ENCODE data around the gene MINAR1.

Gene MINAR1

DNA sequence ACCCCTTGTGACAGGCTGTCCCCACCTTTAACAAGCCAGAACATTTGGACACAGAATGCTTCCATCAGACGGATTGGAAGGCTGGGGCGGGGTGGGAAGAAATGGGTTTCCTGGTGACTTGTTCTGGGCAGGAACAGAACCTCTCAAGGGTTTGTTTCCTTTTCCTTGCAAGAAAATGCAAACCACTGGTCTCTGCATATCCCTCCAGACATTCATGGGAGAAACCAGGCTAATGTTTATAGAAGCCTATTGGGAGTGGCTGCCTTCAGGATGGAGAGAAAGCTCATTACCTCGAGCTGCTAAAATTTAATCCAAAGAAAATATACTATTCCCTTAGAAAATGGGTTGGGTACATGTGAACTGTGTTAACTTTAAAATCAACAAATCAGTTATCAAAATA is 21.9 kb downstream of the MINAR1 start:
- no peak for TF ChIP-seq RAD21 (IDR thresholded peaks at IDR 0.05; ENCODE audit: low read depth)
- no peak for TF ChIP-seq CEBPB (IDR thresholded peaks at IDR 0.05)
- no peak for TF ChIP-seq ZBTB7A (IDR thresholded peaks at IDR 0.05; ENCODE audit: low read depth)
- TF ChIP-seq, protein P1, sequence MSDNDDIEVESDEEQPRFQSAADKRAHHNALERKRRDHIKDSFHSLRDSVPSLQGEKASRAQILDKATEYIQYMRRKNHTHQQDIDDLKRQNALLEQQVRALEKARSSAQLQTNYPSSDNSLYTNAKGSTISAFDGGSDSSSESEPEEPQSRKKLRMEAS (IDR thresholded peaks at IDR 0.05) = no peak
- TF ChIP-seq TCF12 (IDR thresholded peaks at IDR 0.05; ENCODE audit: low read depth) = no peak
- TF ChIP-seq, protein P2, sequence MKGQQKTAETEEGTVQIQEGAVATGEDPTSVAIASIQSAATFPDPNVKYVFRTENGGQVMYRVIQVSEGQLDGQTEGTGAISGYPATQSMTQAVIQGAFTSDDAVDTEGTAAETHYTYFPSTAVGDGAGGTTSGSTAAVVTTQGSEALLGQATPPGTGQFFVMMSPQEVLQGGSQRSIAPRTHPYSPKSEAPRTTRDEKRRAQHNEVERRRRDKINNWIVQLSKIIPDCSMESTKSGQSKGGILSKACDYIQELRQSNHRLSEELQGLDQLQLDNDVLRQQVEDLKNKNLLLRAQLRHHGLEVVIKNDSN (IDR thresholded peaks at IDR 0.05) = no peak
- no peak for TF ChIP-seq FOXM1 (IDR thresholded peaks at IDR 0.05; ENCODE audit: borderline replicate concordance, low read depth)
- TF ChIP-seq TAF1 (IDR thresholded peaks at IDR 0.05; ENCODE audit: low read depth) = no peak

DNA sequence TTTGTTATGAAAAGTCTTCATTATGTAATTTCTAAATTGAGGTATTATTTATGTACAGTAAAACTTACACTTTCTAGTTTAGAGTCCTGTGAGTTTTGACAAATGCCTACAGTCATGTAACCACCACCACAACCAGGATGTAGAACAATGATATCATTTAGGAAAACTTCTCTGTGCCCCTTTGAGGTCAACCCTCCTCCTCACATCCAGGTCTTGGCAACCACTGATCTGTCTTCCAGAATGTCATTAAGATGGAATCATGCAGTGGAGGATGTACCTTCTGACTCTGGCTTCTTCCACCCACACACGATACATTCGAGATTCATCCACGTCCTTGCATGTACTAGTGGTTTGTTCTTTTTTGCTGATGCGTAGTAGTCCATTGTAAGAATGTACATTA is 23.2 kb downstream of the MINAR1 start:
- TF ChIP-seq YY1 (IDR thresholded peaks at IDR 0.05; ENCODE audit: low read depth) (no peak), NFIC (IDR thresholded peaks at IDR 0.05) (no peak), CREB1 (IDR thresholded peaks at IDR 0.05; ENCODE audit: low read depth) (no peak), FOXM1 (IDR thresholded peaks at IDR 0.05; ENCODE audit: borderline replicate concordance, low read depth) (no peak), EP300 (IDR thresholded peaks at IDR 0.05; ENCODE audit: borderline replicate concordance) (no peak), TCF12 (IDR thresholded peaks at IDR 0.05; ENCODE audit: low read depth) (no peak), CEBPB (IDR thresholded peaks at IDR 0.05) (no peak), ZBTB7A (IDR thresholded peaks at IDR 0.05; ENCODE audit: low read depth) (no peak), TAF1 (IDR thresholded peaks at IDR 0.05; ENCODE audit: low read depth) (no peak), TEAD4 (IDR thresholded peaks at IDR 0.05) (no peak), RAD21 (IDR thresholded peaks at IDR 0.05; ENCODE audit: low read depth) (no peak), EGR1 (IDR thresholded peaks at IDR 0.05) (no peak)
- TF ChIP-seq, protein P3, sequence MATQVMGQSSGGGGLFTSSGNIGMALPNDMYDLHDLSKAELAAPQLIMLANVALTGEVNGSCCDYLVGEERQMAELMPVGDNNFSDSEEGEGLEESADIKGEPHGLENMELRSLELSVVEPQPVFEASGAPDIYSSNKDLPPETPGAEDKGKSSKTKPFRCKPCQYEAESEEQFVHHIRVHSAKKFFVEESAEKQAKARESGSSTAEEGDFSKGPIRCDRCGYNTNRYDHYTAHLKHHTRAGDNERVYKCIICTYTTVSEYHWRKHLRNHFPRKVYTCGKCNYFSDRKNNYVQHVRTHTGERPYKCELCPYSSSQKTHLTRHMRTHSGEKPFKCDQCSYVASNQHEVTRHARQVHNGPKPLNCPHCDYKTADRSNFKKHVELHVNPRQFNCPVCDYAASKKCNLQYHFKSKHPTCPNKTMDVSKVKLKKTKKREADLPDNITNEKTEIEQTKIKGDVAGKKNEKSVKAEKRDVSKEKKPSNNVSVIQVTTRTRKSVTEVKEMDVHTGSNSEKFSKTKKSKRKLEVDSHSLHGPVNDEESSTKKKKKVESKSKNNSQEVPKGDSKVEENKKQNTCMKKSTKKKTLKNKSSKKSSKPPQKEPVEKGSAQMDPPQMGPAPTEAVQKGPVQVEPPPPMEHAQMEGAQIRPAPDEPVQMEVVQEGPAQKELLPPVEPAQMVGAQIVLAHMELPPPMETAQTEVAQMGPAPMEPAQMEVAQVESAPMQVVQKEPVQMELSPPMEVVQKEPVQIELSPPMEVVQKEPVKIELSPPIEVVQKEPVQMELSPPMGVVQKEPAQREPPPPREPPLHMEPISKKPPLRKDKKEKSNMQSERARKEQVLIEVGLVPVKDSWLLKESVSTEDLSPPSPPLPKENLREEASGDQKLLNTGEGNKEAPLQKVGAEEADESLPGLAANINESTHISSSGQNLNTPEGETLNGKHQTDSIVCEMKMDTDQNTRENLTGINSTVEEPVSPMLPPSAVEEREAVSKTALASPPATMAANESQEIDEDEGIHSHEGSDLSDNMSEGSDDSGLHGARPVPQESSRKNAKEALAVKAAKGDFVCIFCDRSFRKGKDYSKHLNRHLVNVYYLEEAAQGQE (IDR thresholded peaks at IDR 0.05; ENCODE audit: low read depth) = no peak
- TF ChIP-seq, protein P2 (IDR thresholded peaks at IDR 0.05) = no peak
- TF ChIP-seq, protein P1 (IDR thresholded peaks at IDR 0.05) = no peak

DNA sequence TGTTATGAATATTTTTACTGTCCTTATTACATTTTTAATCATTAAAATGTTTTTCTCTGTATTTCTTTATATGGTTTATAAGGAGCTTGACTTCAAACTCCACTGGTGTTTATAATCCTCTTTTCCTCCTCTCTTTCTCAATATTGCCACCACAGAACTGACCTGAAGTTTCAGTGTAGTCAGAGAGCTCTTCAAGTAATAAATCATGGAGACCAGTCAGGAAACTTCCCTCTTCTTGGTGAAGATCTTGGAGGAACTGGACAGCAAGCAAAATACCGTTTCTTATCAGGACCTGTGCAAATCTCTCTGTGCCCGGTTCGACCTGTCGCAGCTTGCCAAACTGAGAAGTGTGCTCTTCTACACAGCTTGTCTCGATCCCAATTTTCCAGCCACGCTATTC is 23.8 kb downstream of the MINAR1 start:
- TF ChIP-seq NFIC (IDR thresholded peaks at IDR 0.05) (no peak), ZBTB7A (IDR thresholded peaks at IDR 0.05; ENCODE audit: low read depth) (no peak), FOXM1 (IDR thresholded peaks at IDR 0.05; ENCODE audit: borderline replicate concordance, low read depth) (no peak), CREB1 (IDR thresholded peaks at IDR 0.05; ENCODE audit: low read depth) (no peak), CEBPB (IDR thresholded peaks at IDR 0.05) (no peak), YY1 (IDR thresholded peaks at IDR 0.05; ENCODE audit: low read depth) (no peak), RAD21 (IDR thresholded peaks at IDR 0.05; ENCODE audit: low read depth) (no peak), TCF12 (IDR thresholded peaks at IDR 0.05; ENCODE audit: low read depth) (no peak), EP300 (IDR thresholded peaks at IDR 0.05; ENCODE audit: borderline replicate concordance) (no peak), TAF1 (IDR thresholded peaks at IDR 0.05; ENCODE audit: low read depth) (no peak), TEAD4 (IDR thresholded peaks at IDR 0.05) (no peak), EGR1 (IDR thresholded peaks at IDR 0.05) (no peak)
- TF ChIP-seq, protein P3 (IDR thresholded peaks at IDR 0.05; ENCODE audit: low read depth) = no peak
- TF ChIP-seq, protein P1 (IDR thresholded peaks at IDR 0.05) = no peak

DNA sequence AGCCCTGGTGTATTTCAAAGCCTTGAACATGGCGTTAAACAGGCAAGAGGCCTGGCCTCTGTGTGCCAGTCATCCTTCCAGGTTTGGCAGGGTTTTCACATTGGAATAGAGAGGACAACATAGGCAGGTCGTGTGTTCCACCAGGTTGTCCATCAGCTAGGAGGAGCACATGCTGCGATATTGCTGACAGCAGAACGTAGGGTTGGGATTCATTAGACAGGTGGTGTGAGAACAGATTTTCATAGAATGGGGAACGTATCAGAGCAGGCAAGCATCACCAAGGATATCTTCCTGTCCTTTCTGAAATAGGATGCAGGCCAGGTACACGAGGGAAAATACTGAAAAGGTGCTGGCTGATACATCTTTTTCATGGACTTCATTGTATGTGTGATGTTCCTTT is 26.4 kb downstream of the MINAR1 start:
- TF ChIP-seq TEAD4 (IDR thresholded peaks at IDR 0.05) = no peak
- TF ChIP-seq, protein P3 (IDR thresholded peaks at IDR 0.05; ENCODE audit: low read depth) = no peak
- TF ChIP-seq, protein P2 (IDR thresholded peaks at IDR 0.05) = no peak
- TF ChIP-seq YY1 (IDR thresholded peaks at IDR 0.05; ENCODE audit: low read depth) = no peak
- TF ChIP-seq, protein P1 (IDR thresholded peaks at IDR 0.05) = no peak
- TF ChIP-seq EGR1 (IDR thresholded peaks at IDR 0.05) = no peak
- TF ChIP-seq TCF12 (IDR thresholded peaks at IDR 0.05; ENCODE audit: low read depth) = no peak
- no peak for TF ChIP-seq ZBTB7A (IDR thresholded peaks at IDR 0.05; ENCODE audit: low read depth)
- TF ChIP-seq NFIC (IDR thresholded peaks at IDR 0.05) = no peak
- TF ChIP-seq TAF1 (IDR thresholded peaks at IDR 0.05; ENCODE audit: low read depth) = no peak
- no peak for TF ChIP-seq EP300 (IDR thresholded peaks at IDR 0.05; ENCODE audit: borderline replicate concordance)
- no peak for TF ChIP-seq FOXM1 (IDR thresholded peaks at IDR 0.05; ENCODE audit: borderline replicate concordance, low read depth)
- no peak for TF ChIP-seq CREB1 (IDR thresholded peaks at IDR 0.05; ENCODE audit: low read depth)
- TF ChIP-seq RAD21 (IDR thresholded peaks at IDR 0.05; ENCODE audit: low read depth) = no peak
- TF ChIP-seq CEBPB (IDR thresholded peaks at IDR 0.05) = no peak

All from Ishikawa (cell line).